Measurements from ENCODE around the gene DGUOK. TPM values are rescaled to one million over a fixed set of nuclear protein-coding genes. Genes with fewer than 3 reads are reported as not detected.

The DGUOK gene
- total and polyA plus RNA-seq, 2 experiments from 2014 or later: 68.0 to 116 TPM

DNA sequence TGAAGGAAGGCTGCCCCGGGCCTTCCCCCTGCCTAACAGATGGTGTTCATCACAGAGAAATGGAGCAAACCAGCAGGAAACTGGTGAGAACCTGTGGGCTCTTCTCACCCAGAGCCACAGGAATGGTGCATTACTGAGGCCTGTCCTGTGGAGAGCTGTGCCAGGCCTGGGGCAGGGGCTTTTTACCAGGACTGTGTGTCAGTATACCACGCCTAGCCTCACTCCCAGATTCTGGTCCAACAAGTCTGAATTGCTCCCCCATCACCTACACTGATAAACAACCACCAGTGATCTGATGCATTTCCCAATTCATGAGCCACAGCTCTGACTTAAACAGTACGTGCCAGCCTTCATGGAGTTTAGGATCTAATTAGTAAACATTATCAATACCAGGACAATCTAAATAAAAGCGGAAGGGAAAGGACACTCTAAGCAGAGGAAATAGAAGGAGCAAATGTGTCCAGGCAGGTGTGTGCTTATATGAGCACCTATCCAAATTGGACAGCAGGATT, 8.9 kb upstream of the DGUOK start:
- TF ChIP-seq EZH2 (IDR thresholded peaks at IDR 0.05; ENCODE audit: borderline replicate concordance): no peak
- no peak for TF ChIP-seq CTCF (IDR thresholded peaks at IDR 0.05; ENCODE audit: poor library complexity)
- no peak for TF ChIP-seq EZH2phosphoT487 (IDR thresholded peaks at IDR 0.05; ENCODE audit: low read depth, severe bottlenecking, unreplicated experiment)
- Histone ChIP-seq H3K9me2 (replicated peaks; ENCODE audit: insufficient read depth) (no peaks in the 10 kb centered on the region), H3K36me3 (replicated peaks; ENCODE audit: insufficient read depth, low read depth) (no peaks in the 10 kb centered on the region), H3K4me2 (no peak overlapping the region), H3K4me3 (no peak overlapping the region), H3K27ac (no peak overlapping the region), H3K27me3 (no peaks in the 10 kb centered on the region), H3K9me3 (ENCODE audit: low read depth) (no peaks in the 10 kb centered on the region), H4K20me1 (ENCODE audit: insufficient read depth, poor library complexity, severe bottlenecking) (no peaks in the 10 kb centered on the region), H2AFZ (no peak overlapping the region), H3K4me1 (ENCODE audit: insufficient read depth) (no peaks in the 10 kb centered on the region), H3K79me2 (no peaks in the 10 kb centered on the region)
- no peak for DNase-seq (ENCODE audit: low spot score)
- 87% methylated on average over 4 of the region's 4 CpGs for WGBS (ENCODE audit: low lambda C conversion rate, missing lambda C conversion rate)

DNA sequence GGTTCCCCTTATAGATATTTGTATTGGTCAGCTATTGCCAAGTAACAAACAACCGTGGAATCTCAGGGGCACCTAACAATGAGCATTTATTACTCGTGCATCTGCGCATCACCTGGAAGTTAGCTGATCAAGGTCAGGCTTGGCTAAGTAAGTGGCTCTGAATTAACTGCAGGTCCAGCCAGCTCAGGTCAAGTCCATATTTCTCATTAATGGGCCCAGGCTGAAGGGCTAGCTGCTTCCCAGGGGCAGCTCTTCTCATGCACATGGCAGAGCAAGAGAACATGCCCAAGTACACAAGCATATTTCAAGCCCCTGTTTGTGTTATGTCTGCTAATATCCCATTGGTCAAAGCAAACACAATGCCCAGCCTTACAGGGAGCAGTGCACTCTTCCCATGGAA, 7.8 kb upstream of the DGUOK start:
- Histone ChIP-seq H3K9me3 (ENCODE audit: low read depth) (no peaks in the 10 kb centered on the region), H2AFZ (no peak overlapping the region), H3K36me3 (replicated peaks; ENCODE audit: insufficient read depth, low read depth) (no peaks in the 10 kb centered on the region), H4K20me1 (ENCODE audit: insufficient read depth, poor library complexity, severe bottlenecking) (no peaks in the 10 kb centered on the region), H3K4me2 (no peak overlapping the region), H3K4me3 (no peak overlapping the region), H3K9me2 (replicated peaks; ENCODE audit: insufficient read depth) (no peaks in the 10 kb centered on the region), H3K27ac (no peak overlapping the region), H3K4me1 (ENCODE audit: insufficient read depth) (no peaks in the 10 kb centered on the region), H3K79me2 (no peaks in the 10 kb centered on the region), H3K27me3 (no peaks in the 10 kb centered on the region)
- no peak for TF ChIP-seq EZH2phosphoT487 (IDR thresholded peaks at IDR 0.05; ENCODE audit: low read depth, severe bottlenecking, unreplicated experiment)
- no peak for TF ChIP-seq EZH2 (IDR thresholded peaks at IDR 0.05; ENCODE audit: borderline replicate concordance)
- DNase-seq (ENCODE audit: low spot score): no peak
- 91% methylated on average over 3 of the region's 3 CpGs for whole genome bisulfite sequencing (ENCODE audit: low lambda C conversion rate, missing lambda C conversion rate)

GRCh38 chr2:73919596-73920228, 7.0 kb upstream of the DGUOK start:
- H3K4me2 ChIP-seq: no peak overlapping the region
- H3K36me3 ChIP-seq (replicated peaks; ENCODE audit: insufficient read depth, low read depth): no peaks in the 10 kb centered on the region
- TF ChIP-seq EZH2phosphoT487 (IDR thresholded peaks at IDR 0.05; ENCODE audit: low read depth, severe bottlenecking, unreplicated experiment): no peak
- no peak for TF ChIP-seq EZH2 (IDR thresholded peaks at IDR 0.05; ENCODE audit: borderline replicate concordance)
- no peaks in the 10 kb centered on the region for H3K9me3 ChIP-seq (ENCODE audit: low read depth)
- no peaks in the 10 kb centered on the region for H3K27me3 ChIP-seq
- no peak overlapping the region for H3K4me3 ChIP-seq
- WGBS (ENCODE audit: low lambda C conversion rate, missing lambda C conversion rate): 90% methylated on average over 7 of the region's 7 CpGs
- H2AFZ ChIP-seq: no peak overlapping the region
- H3K27ac ChIP-seq: no peak overlapping the region
- DNase-seq (ENCODE audit: low spot score): no peak
- no peaks in the 10 kb centered on the region for H4K20me1 ChIP-seq (ENCODE audit: insufficient read depth, poor library complexity, severe bottlenecking)
- H3K9me2 ChIP-seq (replicated peaks; ENCODE audit: insufficient read depth): no peaks in the 10 kb centered on the region
- no peaks in the 10 kb centered on the region for H3K79me2 ChIP-seq
- no peaks in the 10 kb centered on the region for H3K4me1 ChIP-seq (ENCODE audit: insufficient read depth)

- peak; percentile 24 for TF ChIP-seq CTCF (IDR thresholded peaks at IDR 0.05; ENCODE audit: poor library complexity)
- no peak for TF ChIP-seq EZH2phosphoT487 (IDR thresholded peaks at IDR 0.05; ENCODE audit: low read depth, severe bottlenecking, unreplicated experiment)
- TF ChIP-seq EZH2 (IDR thresholded peaks at IDR 0.05; ENCODE audit: borderline replicate concordance): no peak
- H3K4me3 ChIP-seq: no peak overlapping the region
- no peaks in the 10 kb centered on the region for H3K79me2 ChIP-seq
- H4K20me1 ChIP-seq (ENCODE audit: insufficient read depth, poor library complexity, severe bottlenecking): no peaks in the 10 kb centered on the region
- no peak overlapping the region for H3K4me2 ChIP-seq
- H3K27me3 ChIP-seq: no peaks in the 10 kb centered on the region
- WGBS (ENCODE audit: low lambda C conversion rate, missing lambda C conversion rate): 47% methylated on average over 12 of the region's 12 CpGs
- DNase-seq (ENCODE audit: low spot score): peak; percentile 55
- no peaks in the 10 kb centered on the region for H3K9me2 ChIP-seq (replicated peaks; ENCODE audit: insufficient read depth)
- no peaks in the 10 kb centered on the region for H3K9me3 ChIP-seq (ENCODE audit: low read depth)
- H3K27ac ChIP-seq: no peak overlapping the region
- H2AFZ ChIP-seq: no peak overlapping the region
- no peaks in the 10 kb centered on the region for H3K36me3 ChIP-seq (replicated peaks; ENCODE audit: insufficient read depth, low read depth)
- no peaks in the 10 kb centered on the region for H3K4me1 ChIP-seq (ENCODE audit: insufficient read depth)
Observed at GRCh38 chr2:73920577-73921545, 5.8 kb upstream of the DGUOK start.

Measured in hepatocyte (in vitro differentiated cells).